KOPT-K1 (cell line): ENCODE results near the gene STT3A.

ENCODE experiments used
- H3K27ac ChIP-seq: fragments of 200-600 bp; sonication (generic); 2 replicates; pipeline ENCODE4 v1.5.1; 2016; ENCODE audit warnings: antibody characterized with exemption, mild to moderate bottlenecking, low read depth, low read length; ENCODE audit not compliant: poor library complexity, severe bottlenecking
- H3K36me3 ChIP-seq: fragments of 200-600 bp; sonication (generic); 2 replicates; pipeline ENCODE4 v1.5.1; 2017; ENCODE audit warnings: antibody characterized with exemption, mild to moderate bottlenecking, low read length, moderate library complexity; ENCODE audit not compliant: insufficient read depth
- H3K9me3 ChIP-seq: fragments of 200-600 bp; sonication (generic); 2 replicates; pipeline ENCODE4 v1.5.1; 2017; ENCODE audit warnings: antibody characterized with exemption, low read length, mild to moderate bottlenecking; ENCODE audit not compliant: insufficient read depth, poor library complexity, severe bottlenecking

Gene STT3A

DNA sequence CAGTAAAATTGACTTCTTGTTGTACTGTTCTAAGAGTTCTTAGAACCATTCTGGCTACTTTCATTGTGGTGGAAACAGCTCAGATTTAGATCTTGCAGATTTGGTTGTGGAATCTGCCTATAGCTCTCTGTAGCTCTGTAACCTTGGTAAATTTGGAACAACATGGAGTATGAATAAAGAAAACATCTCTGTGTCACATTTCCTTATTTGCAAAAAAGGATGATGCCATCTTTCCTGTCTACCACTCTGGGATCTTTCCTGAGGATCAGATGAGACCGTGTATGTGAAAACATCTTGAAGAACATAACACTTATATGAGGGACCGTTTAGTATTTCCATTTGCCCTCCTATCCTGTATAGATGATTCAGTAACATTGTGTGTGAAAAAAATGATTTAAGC is 78.9 kb downstream of the STT3A start:
- H3K36me3 ChIP-seq, result peaks cover 95% of the 10 kb centered on the region
- no peaks in the 10 kb centered on the region for H3K9me3 ChIP-seq
- no peak overlapping the region for H3K27ac ChIP-seq
